Neural progenitor cell (in vitro differentiated cells): Measurements from ENCODE around the gene ZNF32. TPM values are rescaled to one million over a fixed set of nuclear protein-coding genes. Genes with fewer than 3 reads are reported as not detected.

Source experiments
- DNase-seq: peaks from one replicate; pipeline ENCODE4 v3.0.0-alpha.2; 2016; ENCODE audit warnings: low spot score
- H2AFZ ChIP-seq: fragments of 200-600 bp; sonication (generic); replicated peaks from 2 replicates; pipeline ENCODE4 v1.6.1; 2016; ENCODE audit warnings: antibody characterized with exemption
- H3F3A ChIP-seq: fragments of 200-600 bp; sonication (generic); 2 replicates; pipeline ENCODE4 v1.6.1; 2016; ENCODE audit warnings: antibody characterized with exemption, low read depth
- H3K27ac ChIP-seq: fragments of 200-600 bp; sonication (generic); 2 replicates; pipeline ENCODE4 v1.5.1; 2016; ENCODE audit warnings: mild to moderate bottlenecking
- H3K27me3 ChIP-seq: fragments of 200-600 bp; sonication (generic); 2 replicates; pipeline ENCODE4 v1.6.1; 2016; ENCODE audit warnings: mild to moderate bottlenecking, moderate library complexity
- H3K36me3 ChIP-seq: fragments of 200-600 bp; sonication (generic); 2 replicates; pipeline ENCODE4 v1.5.1; 2016
- H3K4me1 ChIP-seq: fragments of 200-600 bp; sonication (generic); 2 replicates; pipeline ENCODE4 v1.6.1; 2016; ENCODE audit warnings: mixed run types
- H3K4me2 ChIP-seq: fragments of 200-600 bp; sonication (generic); 2 replicates; pipeline ENCODE4 v1.6.1; 2016
- H3K4me3 ChIP-seq: fragments of 200-600 bp; sonication (generic); 2 replicates; pipeline ENCODE4 v1.5.1; 2016
- H3K79me2 ChIP-seq: fragments of 200-600 bp; sonication (generic); 2 replicates; pipeline ENCODE4 v1.6.1; 2016; ENCODE audit warnings: low read depth
- H3K9ac ChIP-seq: fragments of 200-600 bp; sonication (generic); 2 replicates; pipeline ENCODE4 v1.6.1; 2016
- H3K9me3 ChIP-seq: fragments of 200-600 bp; sonication (generic); 2 replicates; pipeline ENCODE4 v1.5.1; 2016; ENCODE audit warnings: low read depth
- H4K20me1 ChIP-seq: fragments of 200-600 bp; sonication (generic); 2 replicates; pipeline ENCODE4 v1.6.1; 2016; ENCODE audit warnings: low read depth
- H3K27ac Mint-ChIP-seq: 3 replicates; pipeline ENCODE4 v1.8.0; 2021; ENCODE audit warnings: mixed read lengths
- H3K27me3 Mint-ChIP-seq: 2 replicates; pipeline ENCODE4 v1.8.0; 2022; ENCODE audit warnings: low read depth, mild to moderate bottlenecking, inconsistent platforms, moderate library complexity, mixed read lengths; ENCODE audit not compliant: insufficient read depth
- H3K36me3 Mint-ChIP-seq: 3 replicates; pipeline ENCODE4 v1.8.0; 2021; ENCODE audit warnings: mixed read lengths
- H3K4me1 Mint-ChIP-seq: 3 replicates; pipeline ENCODE4 v1.8.0; 2021; ENCODE audit warnings: mixed read lengths
- H3K4me3 Mint-ChIP-seq: 3 replicates; pipeline ENCODE4 v1.8.0; 2021; ENCODE audit warnings: mild to moderate bottlenecking, moderate library complexity, mixed read lengths
- H3K9me3 Mint-ChIP-seq: 3 replicates; pipeline ENCODE4 v1.8.0; 2020; ENCODE audit warnings: mixed read lengths
- CTCF ChIP-seq: fragments of 200-600 bp; sonication (generic); IDR thresholded peaks from 2 replicates; pipeline ENCODE4 v1.5.1; 2017; ENCODE audit warnings: antibody characterized with exemption, mild to moderate bottlenecking
- EZH2 ChIP-seq: fragments of 200-600 bp; sonication (generic); IDR thresholded peaks from 2 replicates; pipeline ENCODE4 v1.6.1; 2017; ENCODE audit warnings: antibody characterized with exemption, mild to moderate bottlenecking, moderate library complexity
- EZH2phosphoT487 ChIP-seq: fragments of 200-600 bp; sonication (generic); IDR thresholded peaks from 2 replicates; pipeline ENCODE4 v1.6.1; 2017; ENCODE audit warnings: antibody characterized with exemption
- total RNA-seq: library from RNA; depleted of rRNA; stranded (reverse); fragments of >200 nt; gene quantifications from 2 replicates; pipeline ENCODE4 v1.2.3, GENCODE V29; 2015; ENCODE audit warnings: low replicate concordance

The ZNF32 gene
- total RNA-seq, 1 donor from 2014 or later, result 50.7 TPM

GRCh38 chr10:43599333-43599732 lies 49.3 kb downstream of the ZNF32 start:
- TF ChIP-seq CTCF, result no peak
- no peak for TF ChIP-seq EZH2
- no peak for TF ChIP-seq EZH2phosphoT487
- H3K9me3 Mint-ChIP-seq, result peaks cover 4% of the 10 kb centered on the region
- Histone ChIP-seq H3K4me3 (no peak overlapping the region), H3K36me3 (no peaks in the 10 kb centered on the region), H3K9me3 (no peaks in the 10 kb centered on the region), H3K9ac (no peak overlapping the region), H2AFZ (no peak overlapping the region), H4K20me1 (no peaks in the 10 kb centered on the region), H3F3A (no peaks in the 10 kb centered on the region), H3K27me3 (peaks cover 7% of the 10 kb centered on the region), H3K79me2 (no peaks in the 10 kb centered on the region), H3K4me2 (no peak overlapping the region), H3K27ac (no peak overlapping the region), H3K4me1 (no peaks in the 10 kb centered on the region)
- H3K27ac Mint-ChIP-seq, result no peak overlapping the region
- H3K27me3 Mint-ChIP-seq, result peaks cover 8% of the 10 kb centered on the region
- H3K4me3 Mint-ChIP-seq, result no peak overlapping the region
- H3K36me3 Mint-ChIP-seq, result no peaks in the 10 kb centered on the region
- DNase-seq, result no peak
- H3K4me1 Mint-ChIP-seq, result peaks cover 9% of the 10 kb centered on the region

GRCh38 chr10:43598446-43598845 lies 50.2 kb downstream of the ZNF32 start:
- TF ChIP-seq CTCF (no peak), EZH2phosphoT487 (no peak)
- peaks cover 5% of the 10 kb centered on the region for H3K27me3 Mint-ChIP-seq
- peaks cover 6% of the 10 kb centered on the region for H3K9me3 Mint-ChIP-seq
- no peak overlapping the region for H3K4me3 ChIP-seq
- H3K36me3 Mint-ChIP-seq, result no peaks in the 10 kb centered on the region
- no peaks in the 10 kb centered on the region for H3K4me1 ChIP-seq
- no peaks in the 10 kb centered on the region for H3K36me3 ChIP-seq
- H3K27ac ChIP-seq, result no peak overlapping the region
- no peaks in the 10 kb centered on the region for H4K20me1 ChIP-seq
- H3K9ac ChIP-seq, result no peak overlapping the region
- H3K9me3 ChIP-seq, result no peaks in the 10 kb centered on the region
- no peak overlapping the region for H3K4me3 Mint-ChIP-seq
- H2AFZ ChIP-seq, result no peak overlapping the region
- no peaks in the 10 kb centered on the region for H3K79me2 ChIP-seq
- H3K4me1 Mint-ChIP-seq, result peaks cover 9% of the 10 kb centered on the region
- no peak overlapping the region for H3K27ac Mint-ChIP-seq
- DNase-seq, result no peak
- peaks cover 5% of the 10 kb centered on the region for H3K27me3 ChIP-seq
- no peaks in the 10 kb centered on the region for H3F3A ChIP-seq
- no peak overlapping the region for H3K4me2 ChIP-seq

- Histone ChIP-seq H3K4me1 (no peaks in the 10 kb centered on the region), H3K9me3 (no peaks in the 10 kb centered on the region), H3F3A (no peaks in the 10 kb centered on the region), H3K36me3 (no peaks in the 10 kb centered on the region), H3K9ac (no peak overlapping the region), H2AFZ (no peak overlapping the region), H4K20me1 (no peaks in the 10 kb centered on the region), H3K79me2 (no peaks in the 10 kb centered on the region), H3K4me3 (no peak overlapping the region), H3K27ac (no peak overlapping the region), H3K4me2 (no peak overlapping the region), H3K27me3 (no peaks in the 10 kb centered on the region)
- Mint-ChIP-seq H3K27me3 (peaks cover 4% of the 10 kb centered on the region), H3K27ac (no peak overlapping the region), H3K4me3 (no peak overlapping the region), H3K36me3 (no peaks in the 10 kb centered on the region), H3K4me1 (peaks cover 9% of the 10 kb centered on the region), H3K9me3 (peaks cover 11% of the 10 kb centered on the region)
- no peak for DNase-seq
- TF ChIP-seq CTCF (no peak), EZH2 (no peak), EZH2phosphoT487 (no peak)
Observed at GRCh38 chr10:43596546-43596945, 52.1 kb downstream of the ZNF32 start.
